Activated naive CD4-positive, alpha-beta T cell treated with anti-CD3 and anti-CD28 coated beads for 36 hours (primary cell): Measurements from ENCODE around the gene LTB4R2. TPM values are rescaled to one million over a fixed set of nuclear protein-coding genes. Genes with fewer than 3 reads are reported as not detected.

Experiments used
- CTCF ChIA-PET: fragments of 350-600 bp; sonication (Branson Sonifier 250); formaldehyde crosslinking; loops from one replicate; lab custom pipeline; 2021; ENCODE audit warnings: antibody characterized with exemption; lab: Charles Lee
- DNase-seq: peaks from one replicate; pipeline ENCODE4 v3.0.0-alpha.2; 2020
- H3K27ac Mint-ChIP-seq: one replicate; pipeline ENCODE4 v1.8.0; 2021; ENCODE audit warnings: mild to moderate bottlenecking, mixed read lengths
- H3K27me3 Mint-ChIP-seq: one replicate; pipeline ENCODE4 v1.8.0; 2021; ENCODE audit warnings: low read depth, mixed read lengths
- H3K36me3 Mint-ChIP-seq: one replicate; pipeline ENCODE4 v1.8.0; 2021; ENCODE audit warnings: low read depth, mixed read lengths
- H3K4me1 Mint-ChIP-seq: one replicate; pipeline ENCODE4 v1.8.0; 2021; ENCODE audit warnings: low read depth, mixed read lengths
- H3K4me3 Mint-ChIP-seq: one replicate; pipeline ENCODE4 v1.8.0; 2021; ENCODE audit warnings: mild to moderate bottlenecking, moderate library complexity, mixed read lengths
- H3K9me3 Mint-ChIP-seq: one replicate; pipeline ENCODE4 v1.8.0; 2021; ENCODE audit warnings: mixed read lengths
- intact Hi-C: fragments of 100-400 bp; cut with micrococcal nuclease; formaldehyde crosslinking; loops from one replicate; pipeline ENCODE4 v1.15.1; 2023
- total RNA-seq, 2 experiments: library from RNA; stranded (reverse); gene quantifications; one replicate each; pipeline ENCODE4 v1.2.3, GENCODE V29; 2021

The LTB4R2 gene
- total RNA-seq, 2 experiments from 2014 or later, result 12.2 to 12.8 TPM

DNA sequence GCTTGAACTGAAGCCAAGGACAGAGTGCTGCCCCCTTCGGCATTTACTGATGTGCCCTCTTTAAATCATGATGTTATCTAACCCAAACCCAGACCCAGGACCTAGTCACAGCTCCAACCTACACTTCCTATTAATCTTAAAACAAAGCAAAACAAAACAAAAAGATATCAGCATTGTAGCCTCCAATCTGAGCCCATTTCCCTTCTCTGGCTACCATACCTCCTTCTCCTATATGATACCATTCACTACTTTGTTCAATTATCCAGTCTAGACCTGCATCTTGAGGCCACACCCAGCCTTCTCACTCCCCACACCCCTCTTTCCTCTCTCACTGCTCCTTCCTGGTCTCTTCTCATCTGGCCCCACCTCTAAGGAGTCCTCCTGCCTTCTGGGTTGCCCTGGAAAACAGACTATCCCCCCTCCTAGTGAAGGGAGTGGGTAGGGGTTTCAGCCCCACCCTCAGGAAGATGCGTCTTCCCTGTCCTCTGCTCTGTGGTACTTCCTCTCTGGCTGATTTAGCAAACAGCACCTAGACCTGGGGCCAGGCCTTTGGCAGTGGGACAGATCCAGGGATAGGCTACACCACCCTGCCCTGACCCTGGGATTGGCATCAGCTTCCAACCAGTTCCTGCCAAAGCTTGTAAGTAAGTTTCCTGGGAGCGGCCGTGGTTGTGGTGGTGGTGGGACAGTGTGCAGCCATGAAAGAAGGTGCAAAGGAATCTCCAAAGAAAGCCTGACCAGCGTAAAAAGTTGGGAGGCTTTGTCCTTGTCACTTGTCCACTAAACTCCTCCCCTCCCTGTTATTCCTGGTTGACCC is 4.6 kb downstream of the LTB4R2 start:
- intact Hi-C loops, result no loop called here
- CTCF ChIA-PET, result interaction anchor here (1.3 to 8.5 kb wide), 3 partner anchors 16 to 122 kb away, joined by 4 to 111 read pairs (median 5); partner anchors contain the start of genes ADCY4 and TINF2
- Mint-ChIP-seq H3K9me3 (no peaks in the 10 kb centered on the region), H3K27me3 (no peaks in the 10 kb centered on the region), H3K27ac (no peak overlapping the region), H3K4me1 (peaks cover 62% of the 10 kb centered on the region), H3K36me3 (peaks cover 8% of the 10 kb centered on the region), H3K4me3 (no peak overlapping the region)
- DNase-seq, result no peak

DNA sequence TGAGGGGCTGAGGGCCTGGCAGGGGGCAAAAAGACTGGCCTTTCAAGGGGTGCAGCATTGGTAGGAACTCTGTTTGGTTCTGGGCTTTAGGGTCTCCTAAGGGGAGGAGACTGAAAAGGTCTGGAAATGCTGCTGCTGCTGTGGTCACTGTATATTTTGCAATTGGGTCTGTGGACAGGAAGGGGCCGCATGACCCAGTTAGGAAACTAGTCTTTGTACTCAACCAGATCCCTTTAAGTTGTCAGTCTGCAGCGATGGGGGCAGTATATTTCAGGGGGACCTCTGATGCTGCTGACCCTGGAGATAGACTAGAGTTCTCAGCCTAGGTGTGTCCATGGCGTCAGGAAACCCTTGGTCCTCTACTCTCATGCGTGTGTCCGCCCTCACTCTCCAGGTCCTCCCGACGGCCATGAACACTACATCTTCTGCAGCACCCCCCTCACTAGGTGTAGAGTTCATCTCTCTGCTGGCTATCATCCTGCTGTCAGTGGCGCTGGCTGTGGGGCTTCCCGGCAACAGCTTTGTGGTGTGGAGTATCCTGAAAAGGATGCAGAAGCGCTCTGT is 5.4 kb downstream of the LTB4R2 start:
- H3K27ac Mint-ChIP-seq, result no peak overlapping the region
- peaks cover 54% of the 10 kb centered on the region for H3K4me1 Mint-ChIP-seq
- no peak overlapping the region for H3K4me3 Mint-ChIP-seq
- H3K9me3 Mint-ChIP-seq, result no peaks in the 10 kb centered on the region
- DNase-seq, result no peak
- CTCF ChIA-PET, result interaction anchor here (1.2 to 8.5 kb wide), 3 partner anchors 15 to 121 kb away, joined by 3 to 111 read pairs (median 4); partner anchors contain the start of genes ADCY4 and TINF2
- intact Hi-C loops, result no loop called here
- H3K27me3 Mint-ChIP-seq, result no peaks in the 10 kb centered on the region
- H3K36me3 Mint-ChIP-seq, result peaks cover 7% of the 10 kb centered on the region

DNA sequence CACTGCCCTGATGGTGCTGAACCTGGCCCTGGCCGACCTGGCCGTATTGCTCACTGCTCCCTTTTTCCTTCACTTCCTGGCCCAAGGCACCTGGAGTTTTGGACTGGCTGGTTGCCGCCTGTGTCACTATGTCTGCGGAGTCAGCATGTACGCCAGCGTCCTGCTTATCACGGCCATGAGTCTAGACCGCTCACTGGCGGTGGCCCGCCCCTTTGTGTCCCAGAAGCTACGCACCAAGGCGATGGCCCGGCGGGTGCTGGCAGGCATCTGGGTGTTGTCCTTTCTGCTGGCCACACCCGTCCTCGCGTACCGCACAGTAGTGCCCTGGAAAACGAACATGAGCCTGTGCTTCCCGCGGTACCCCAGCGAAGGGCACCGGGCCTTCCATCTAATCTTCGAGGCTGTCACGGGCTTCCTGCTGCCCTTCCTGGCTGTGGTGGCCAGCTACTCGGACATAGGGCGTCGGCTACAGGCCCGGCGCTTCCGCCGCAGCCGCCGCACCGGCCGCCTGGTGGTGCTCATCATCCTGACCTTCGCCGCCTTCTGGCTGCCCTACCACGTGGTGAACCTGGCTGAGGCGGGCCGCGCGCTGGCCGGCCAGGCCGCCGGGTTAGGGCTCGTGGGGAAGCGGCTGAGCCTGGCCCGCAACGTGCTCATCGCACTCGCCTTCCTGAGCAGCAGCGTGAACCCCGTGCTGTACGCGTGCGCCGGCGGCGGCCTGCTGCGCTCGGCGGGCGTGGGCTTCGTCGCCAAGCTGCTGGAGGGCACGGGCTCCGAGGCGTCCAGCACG is 6.1 kb downstream of the LTB4R2 start:
- H3K27me3 Mint-ChIP-seq, result no peaks in the 10 kb centered on the region
- no peak for DNase-seq
- H3K9me3 Mint-ChIP-seq, result no peaks in the 10 kb centered on the region
- H3K36me3 Mint-ChIP-seq, result peaks cover 7% of the 10 kb centered on the region
- no peak overlapping the region for H3K4me3 Mint-ChIP-seq
- intact Hi-C loops, result no loop called here
- peaks cover 52% of the 10 kb centered on the region for H3K4me1 Mint-ChIP-seq
- CTCF ChIA-PET, result interaction anchor here (1.0 to 1.3 kb wide), 3 partner anchors 17 to 121 kb away, joined by 3 to 4 read pairs (median 3); partner anchors contain the start of gene TINF2
- no peak overlapping the region for H3K27ac Mint-ChIP-seq

DNA sequence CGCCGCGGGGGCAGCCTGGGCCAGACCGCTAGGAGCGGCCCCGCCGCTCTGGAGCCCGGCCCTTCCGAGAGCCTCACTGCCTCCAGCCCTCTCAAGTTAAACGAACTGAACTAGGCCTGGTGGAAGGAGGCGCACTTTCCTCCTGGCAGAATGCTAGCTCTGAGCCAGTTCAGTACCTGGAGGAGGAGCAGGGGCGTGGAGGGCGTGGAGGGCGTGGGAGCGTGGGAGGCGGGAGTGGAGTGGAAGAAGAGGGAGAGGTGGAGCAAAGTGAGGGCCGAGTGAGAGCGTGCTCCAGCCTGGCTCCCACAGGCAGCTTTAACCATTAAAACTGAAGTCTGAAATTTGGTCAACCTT is 6.6 kb downstream of the LTB4R2 start:
- H3K4me3 Mint-ChIP-seq, result no peak overlapping the region
- peaks cover 52% of the 10 kb centered on the region for H3K4me1 Mint-ChIP-seq
- H3K27me3 Mint-ChIP-seq, result no peaks in the 10 kb centered on the region
- intact Hi-C loops, result no loop called here
- peaks cover 7% of the 10 kb centered on the region for H3K36me3 Mint-ChIP-seq
- H3K27ac Mint-ChIP-seq, result no peak overlapping the region
- H3K9me3 Mint-ChIP-seq, result no peaks in the 10 kb centered on the region
- CTCF ChIA-PET, result interaction anchor here (1.0 to 1.3 kb wide), 3 partner anchors 17 to 120 kb away, joined by 3 to 4 read pairs (median 3); partner anchors contain the start of gene TINF2
- no peak for DNase-seq

DNA sequence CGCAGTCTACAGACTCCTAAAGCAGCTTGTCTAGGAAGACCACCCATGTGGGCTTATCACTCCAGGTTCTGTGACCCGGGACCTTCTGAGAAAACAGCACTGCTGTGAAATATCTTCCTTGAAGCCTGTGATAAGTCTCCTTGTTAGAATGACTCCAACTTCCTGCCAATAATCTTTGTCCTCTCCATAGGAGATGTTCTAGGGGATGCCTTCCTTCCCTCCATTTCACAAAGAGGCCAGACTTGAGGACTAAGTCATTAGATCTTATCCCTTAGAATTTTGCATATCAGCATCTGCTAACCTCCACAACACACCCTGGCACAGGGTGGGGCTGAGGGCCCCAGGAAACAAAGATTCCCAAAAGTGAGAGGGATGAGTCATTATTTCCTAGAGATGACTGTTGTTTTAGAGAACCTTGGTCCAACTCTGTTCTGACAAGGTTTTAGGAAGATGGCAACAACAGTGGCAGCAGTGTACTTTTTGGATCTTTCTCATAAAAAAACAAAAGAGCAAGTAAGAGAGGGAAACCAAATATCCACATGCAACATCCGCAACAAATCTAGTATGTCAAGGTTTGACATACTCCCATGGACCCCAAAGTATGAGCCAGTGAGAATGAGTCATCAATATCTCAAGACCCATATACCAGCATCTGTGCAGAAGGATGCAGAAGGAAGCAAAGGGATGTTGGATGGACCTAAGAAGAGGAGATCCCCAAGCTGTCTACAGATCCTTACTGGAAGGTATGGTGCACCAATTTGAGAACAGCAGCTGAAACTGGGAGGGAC is 7.4 kb downstream of the LTB4R2 start:
- CTCF ChIA-PET, result interaction anchor here (1.0 to 25.1 kb wide), 8 partner anchors 9 to 112 kb away, joined by 3 to 617 read pairs (median 4); partner anchors contain the start of genes CBLN3, CIDEB, KHNYN and LTB4R2
- no peak overlapping the region for H3K4me3 Mint-ChIP-seq

DNA sequence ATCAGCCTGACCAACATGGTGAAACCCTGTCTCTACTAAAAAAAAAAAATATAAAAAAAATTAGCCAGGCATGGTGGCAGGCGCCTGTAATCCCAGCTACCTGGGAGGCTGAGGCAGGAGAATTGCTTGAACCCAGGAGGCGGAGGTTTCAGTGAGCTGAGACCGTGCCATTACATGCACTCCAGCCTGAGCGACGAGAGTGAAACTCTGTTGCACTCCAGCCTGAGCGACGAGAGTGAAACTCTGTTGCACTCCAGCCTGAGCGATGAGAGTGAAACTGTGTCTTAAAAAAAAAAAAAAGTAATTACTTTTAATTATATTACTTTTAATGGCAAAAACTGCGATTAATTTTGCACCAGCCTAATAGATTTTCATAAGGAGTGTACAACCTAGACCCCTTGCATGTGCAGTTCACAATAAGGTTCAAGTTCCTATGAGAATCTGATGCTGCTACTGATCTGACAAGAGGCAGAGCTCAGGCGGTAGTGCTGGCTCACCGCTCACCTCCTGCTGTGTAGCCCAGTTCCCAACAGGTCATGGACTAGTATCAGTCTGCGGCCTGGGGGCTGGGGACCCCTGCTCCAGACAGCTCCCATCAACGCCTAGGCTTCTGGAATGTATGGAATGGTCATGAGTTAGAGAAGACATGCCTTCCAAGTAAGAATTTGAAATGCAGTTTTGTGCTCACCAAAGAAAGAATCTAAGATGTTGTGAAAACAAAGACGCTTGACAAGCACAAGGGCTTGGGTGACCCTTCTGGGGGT is 11.5 kb downstream of the LTB4R2 start:
- intact Hi-C loops, result no loop called here
- Mint-ChIP-seq H3K4me3 (no peak overlapping the region), H3K36me3 (no peaks in the 10 kb centered on the region), H3K27me3 (peaks cover 3% of the 10 kb centered on the region), H3K27ac (no peak overlapping the region), H3K4me1 (peaks cover 15% of the 10 kb centered on the region), H3K9me3 (no peaks in the 10 kb centered on the region)
- CTCF ChIA-PET, result interaction anchor here (1.2 to 25.1 kb wide), 3 partner anchors 12 to 108 kb away, joined by 4 to 617 read pairs (median 49); partner anchors contain the start of genes CBLN3, CIDEB, KHNYN and LTB4R2
- no peak for DNase-seq

More for the DNA sequence above, 7.4 kb downstream of the LTB4R2 start:
- peaks cover 45% of the 10 kb centered on the region for H3K4me1 Mint-ChIP-seq
- intact Hi-C loops, result no loop called here
- no peaks in the 10 kb centered on the region for H3K9me3 Mint-ChIP-seq
- no peaks in the 10 kb centered on the region for H3K27me3 Mint-ChIP-seq
- H3K27ac Mint-ChIP-seq, result no peak overlapping the region
- DNase-seq, result no peak
- H3K36me3 Mint-ChIP-seq, result peaks cover 7% of the 10 kb centered on the region

DNA sequence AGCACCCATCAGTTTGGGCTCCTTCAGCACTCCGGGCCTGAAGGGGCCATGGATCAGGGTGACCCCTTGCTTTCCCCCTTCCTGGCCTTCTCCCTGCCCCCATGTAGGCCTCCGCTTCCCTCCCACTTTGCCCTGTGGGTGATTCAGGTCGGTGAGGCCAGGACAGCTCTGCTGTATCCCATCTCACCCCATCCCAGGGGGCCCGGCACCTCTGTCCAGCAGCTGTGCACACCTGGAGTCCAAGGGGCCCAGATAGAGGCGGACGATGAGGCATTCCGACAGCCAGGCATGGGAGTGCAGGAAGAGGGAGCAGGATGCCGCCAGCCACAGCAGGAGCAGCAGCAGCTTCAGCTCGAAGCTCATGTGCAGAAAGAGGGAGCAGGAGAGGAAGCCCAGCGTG is 12.7 kb downstream of the LTB4R2 start:
- no peak for DNase-seq
- Mint-ChIP-seq H3K36me3 (no peaks in the 10 kb centered on the region), H3K27me3 (peaks cover 3% of the 10 kb centered on the region), H3K27ac (no peak overlapping the region), H3K4me3 (no peak overlapping the region), H3K9me3 (no peaks in the 10 kb centered on the region), H3K4me1 (peaks cover 8% of the 10 kb centered on the region)
- intact Hi-C loops, result no loop called here
- CTCF ChIA-PET, result interaction anchor here (0.5 to 25.1 kb wide), 6 partner anchors 10 to 181 kb away, joined by 3 to 617 read pairs (median 9); partner anchors contain the start of genes CBLN3, CIDEB, EMC9 and KHNYN

DNA sequence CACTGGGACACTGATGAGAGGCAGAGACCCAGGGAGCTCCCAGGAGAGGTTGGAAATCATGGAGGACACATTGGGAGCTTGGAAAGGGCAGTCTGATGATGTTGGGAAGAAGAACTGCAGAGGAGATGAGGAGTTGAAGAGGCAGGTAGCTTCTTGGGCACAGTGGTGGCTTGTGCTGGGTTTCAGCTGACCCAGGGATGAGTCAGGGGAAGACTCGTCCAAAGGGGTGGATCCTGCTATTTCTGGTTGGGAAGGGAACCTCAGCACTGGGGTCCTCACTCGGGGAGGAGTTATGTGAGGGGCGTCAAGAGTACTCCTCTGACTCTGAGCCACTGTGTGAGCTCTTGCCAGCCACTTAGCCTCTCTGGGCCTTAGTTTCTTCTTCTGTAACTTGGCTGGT is 13.4 kb downstream of the LTB4R2 start:
- Mint-ChIP-seq H3K4me1 (peaks cover 5% of the 10 kb centered on the region), H3K4me3 (no peak overlapping the region), H3K27me3 (peaks cover 3% of the 10 kb centered on the region), H3K9me3 (no peaks in the 10 kb centered on the region), H3K27ac (no peak overlapping the region), H3K36me3 (no peaks in the 10 kb centered on the region)
- intact Hi-C loops, result no loop called here
- CTCF ChIA-PET, result interaction anchor here (0.6 to 25.1 kb wide), 6 partner anchors 10 to 106 kb away, joined by 3 to 617 read pairs (median 9); partner anchors contain the start of genes CBLN3, CIDEB, KHNYN and LTB4R2
- no peak for DNase-seq

DNA sequence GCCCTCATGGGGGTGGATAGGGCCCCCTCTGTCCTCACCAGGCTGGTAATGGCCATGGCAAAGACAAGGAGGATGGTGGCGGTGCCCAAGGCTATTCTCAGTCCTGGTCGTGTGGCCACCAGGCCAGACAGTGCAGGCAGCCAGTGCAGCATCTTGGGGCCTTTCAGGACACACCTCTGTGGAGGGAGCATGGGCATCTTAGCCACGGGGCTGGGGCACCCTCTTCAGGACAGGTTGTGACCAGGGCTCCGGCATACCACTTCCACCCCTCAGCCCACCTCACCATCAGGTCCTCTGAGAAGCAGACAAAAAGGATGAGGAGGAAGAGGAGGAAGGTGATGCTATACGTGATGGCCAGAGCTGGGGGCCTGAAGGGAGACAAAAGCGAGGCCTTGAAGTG is 14.1 kb downstream of the LTB4R2 start:
- intact Hi-C loops, result no loop called here
- Mint-ChIP-seq H3K36me3 (no peaks in the 10 kb centered on the region), H3K27ac (no peak overlapping the region), H3K4me3 (no peak overlapping the region), H3K9me3 (no peaks in the 10 kb centered on the region), H3K4me1 (peaks cover 5% of the 10 kb centered on the region), H3K27me3 (peaks cover 3% of the 10 kb centered on the region)
- CTCF ChIA-PET, result interaction anchor here (0.5 to 25.1 kb wide), 6 partner anchors 9 to 105 kb away, joined by 3 to 617 read pairs (median 8); partner anchors contain the start of genes CBLN3, CIDEB, KHNYN and LTB4R2
- no peak for DNase-seq

DNA sequence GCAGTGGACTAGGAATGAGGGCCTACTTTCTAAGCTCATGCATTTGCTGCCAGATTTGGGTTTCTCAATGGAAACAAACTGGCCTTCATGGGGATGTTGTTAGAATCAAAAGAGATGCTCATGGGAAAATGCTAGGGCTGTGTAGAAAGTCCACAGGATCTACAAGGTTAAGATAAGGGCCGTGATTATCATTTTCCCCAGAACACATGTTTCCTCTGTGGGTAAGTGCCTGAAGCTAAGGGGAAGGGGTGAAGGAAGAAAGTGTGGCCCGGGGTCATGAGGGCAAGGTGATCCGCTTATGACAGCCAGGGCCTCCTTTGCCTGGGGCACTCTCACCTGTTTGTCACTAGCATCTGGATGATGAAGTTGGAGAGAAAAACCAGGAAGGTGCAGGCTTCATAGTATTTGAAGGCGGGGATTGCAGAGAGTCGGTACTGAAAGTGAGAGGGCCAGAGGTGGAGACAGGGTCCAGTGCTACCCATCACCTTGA is 15.1 kb downstream of the LTB4R2 start:
- Mint-ChIP-seq H3K4me1 (peaks cover 5% of the 10 kb centered on the region), H3K27me3 (peaks cover 3% of the 10 kb centered on the region), H3K4me3 (no peak overlapping the region), H3K36me3 (no peaks in the 10 kb centered on the region), H3K9me3 (no peaks in the 10 kb centered on the region), H3K27ac (no peak overlapping the region)
- intact Hi-C loops, result no loop called here
- DNase-seq, result no peak
- CTCF ChIA-PET, result interaction anchor here (0.6 to 25.1 kb wide), 4 partner anchors 8 to 118 kb away, joined by 3 to 617 read pairs (median 6); partner anchors contain the start of genes CBLN3, CIDEB, KHNYN and SDR39U1
